ENCODE data around the gene RIPOR2.

RIPOR2 gene

DNA sequence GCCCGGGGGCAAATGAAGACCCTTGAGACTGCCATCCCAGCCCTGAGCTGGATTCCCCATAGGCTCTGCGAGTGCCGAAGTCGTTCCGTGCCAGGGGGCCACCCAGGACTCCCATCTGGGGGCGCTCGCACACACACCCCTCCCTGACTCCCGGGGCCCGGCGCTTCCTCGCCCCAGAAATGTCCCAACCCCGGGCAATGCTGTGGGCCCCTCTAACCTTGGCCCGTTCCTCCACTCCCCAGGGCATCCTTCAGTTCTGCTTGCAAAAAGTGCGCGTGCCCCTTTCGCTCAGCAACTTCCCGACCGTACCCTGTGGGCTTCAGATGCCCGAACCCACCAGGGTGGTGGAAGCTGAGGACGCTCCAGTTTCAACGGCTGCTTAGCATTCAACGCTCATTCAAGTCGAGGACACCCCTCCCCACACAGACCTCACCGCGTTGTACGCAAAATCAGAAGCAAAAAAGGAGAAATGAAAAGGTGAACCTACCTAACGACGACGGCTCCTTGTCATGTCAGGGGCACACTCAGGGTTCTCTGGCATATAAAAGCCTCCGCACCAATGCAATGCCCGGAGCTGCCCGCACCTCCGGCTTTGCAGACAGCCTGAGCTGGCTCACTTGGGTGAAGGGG is 25.3 kb downstream of the RIPOR2 start:
- Histone ChIP-seq H3K27ac (ENCODE audit: low read depth, low read length) (peak overlapping the region; percentile 56), H3K27me3 (ENCODE audit: control insufficient read depth in 1 of 2, insufficient read depth in 2 of 2, low read length in 2 of 2) (no peaks in the 10 kb centered on the region), H3K9ac (ENCODE audit: low read length) (no peak overlapping the region)

DNA sequence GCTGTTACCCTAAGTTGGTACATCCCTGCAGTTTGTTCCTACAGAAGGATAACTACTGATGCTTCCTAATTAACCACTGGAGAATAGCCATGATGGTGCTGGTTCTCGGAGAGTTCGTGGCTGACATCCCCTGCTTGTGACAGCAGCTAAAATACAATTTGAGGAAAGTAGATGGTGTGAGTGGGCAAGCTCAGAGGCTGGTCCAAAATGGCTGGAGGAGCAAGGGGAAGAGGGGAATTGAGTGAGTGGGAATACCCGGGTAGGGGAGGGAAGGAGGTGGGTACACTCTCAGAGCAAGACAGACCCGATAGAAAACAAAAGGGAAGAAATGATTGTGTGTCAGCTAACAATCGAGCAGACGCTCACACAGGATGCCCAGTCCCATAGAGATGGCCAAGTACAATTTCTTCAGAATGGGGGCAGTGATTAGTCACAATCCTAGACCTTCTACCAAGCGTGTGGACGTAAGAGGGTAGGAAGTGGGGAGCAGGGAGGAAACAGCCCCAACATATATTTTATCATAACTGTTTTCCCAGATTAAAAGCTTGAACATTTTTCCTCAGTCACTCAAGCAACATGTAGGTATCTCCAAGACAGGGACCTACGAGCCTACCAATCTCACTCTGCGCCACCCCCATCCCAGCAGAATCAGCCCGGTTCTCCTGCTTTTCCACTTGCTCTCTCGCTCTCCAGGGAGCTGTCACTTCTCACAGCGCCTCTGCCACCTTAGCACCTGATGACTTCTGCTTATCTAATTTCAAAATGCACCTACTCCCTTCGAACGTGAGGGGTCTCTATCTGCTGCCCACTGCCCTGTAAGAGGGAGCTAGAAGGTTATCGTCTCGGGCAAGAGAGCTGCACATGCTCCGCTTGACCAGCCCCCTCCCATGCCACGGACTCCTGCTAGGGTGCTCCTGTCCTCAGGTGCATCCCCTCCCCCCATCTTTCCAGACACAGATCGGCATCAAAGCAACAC is 26.2 kb downstream of the RIPOR2 start:
- H3K4me3 ChIP-seq (ENCODE audit: low read depth in 1 of 2, low read length in 2 of 2), result peak overlapping the region; percentile 65
- no peaks in the 10 kb centered on the region for H3K27me3 ChIP-seq (ENCODE audit: control insufficient read depth in 1 of 2, insufficient read depth in 2 of 2, low read length in 2 of 2)
- no peaks in the 10 kb centered on the region for H3K9me3 ChIP-seq (ENCODE audit: low read length)
- no peaks in the 10 kb centered on the region for H3K36me3 ChIP-seq (ENCODE audit: insufficient read depth, low read length)
- no peak overlapping the region for H3K27ac ChIP-seq (ENCODE audit: low read depth, low read length)
- no peak overlapping the region for H3K9ac ChIP-seq (ENCODE audit: low read length)
- H3K4me1 ChIP-seq (ENCODE audit: insufficient read depth, low read length), result peaks cover 29% of the 10 kb centered on the region

More for the DNA sequence above, 25.3 kb downstream of the RIPOR2 start:
- peaks cover 29% of the 10 kb centered on the region for H3K4me1 ChIP-seq (ENCODE audit: insufficient read depth, low read length)
- H3K9me3 ChIP-seq (ENCODE audit: low read length), result no peaks in the 10 kb centered on the region
- H3K36me3 ChIP-seq (ENCODE audit: insufficient read depth, low read length), result no peaks in the 10 kb centered on the region
- peak overlapping the region; percentile 65 for H3K4me3 ChIP-seq (ENCODE audit: low read depth in 1 of 2, low read length in 2 of 2)

DNA sequence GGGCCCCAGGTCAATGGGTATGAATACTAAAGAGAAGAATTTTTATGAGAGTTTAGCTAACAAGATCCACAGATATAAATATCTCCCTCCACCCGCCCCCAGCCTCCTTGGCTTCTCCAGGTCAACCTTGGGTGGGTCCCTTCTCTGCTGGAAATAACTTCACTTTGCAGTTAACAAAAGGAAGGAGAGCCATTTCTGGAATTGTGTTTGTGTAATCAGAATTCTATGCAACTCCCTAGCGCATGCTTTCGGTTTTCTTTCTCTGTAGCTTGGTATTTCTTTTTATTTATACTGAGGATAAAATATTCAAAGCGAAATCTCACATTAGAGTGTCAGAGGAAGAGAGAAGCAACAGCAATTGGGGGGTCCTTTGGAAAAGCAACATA is 27.1 kb downstream of the RIPOR2 start:
- Histone ChIP-seq H3K27ac (ENCODE audit: low read depth, low read length) (no peak overlapping the region), H3K4me1 (ENCODE audit: insufficient read depth, low read length) (peaks cover 29% of the 10 kb centered on the region), H3K36me3 (ENCODE audit: insufficient read depth, low read length) (no peaks in the 10 kb centered on the region), H3K27me3 (ENCODE audit: control insufficient read depth in 1 of 2, insufficient read depth in 2 of 2, low read length in 2 of 2) (no peaks in the 10 kb centered on the region), H3K9ac (ENCODE audit: low read length) (no peak overlapping the region), H3K4me3 (ENCODE audit: low read depth in 1 of 2, low read length in 2 of 2) (peak overlapping the region in 1 of 2 donors; percentile 32), H3K9me3 (ENCODE audit: low read length) (no peaks in the 10 kb centered on the region)

DNA sequence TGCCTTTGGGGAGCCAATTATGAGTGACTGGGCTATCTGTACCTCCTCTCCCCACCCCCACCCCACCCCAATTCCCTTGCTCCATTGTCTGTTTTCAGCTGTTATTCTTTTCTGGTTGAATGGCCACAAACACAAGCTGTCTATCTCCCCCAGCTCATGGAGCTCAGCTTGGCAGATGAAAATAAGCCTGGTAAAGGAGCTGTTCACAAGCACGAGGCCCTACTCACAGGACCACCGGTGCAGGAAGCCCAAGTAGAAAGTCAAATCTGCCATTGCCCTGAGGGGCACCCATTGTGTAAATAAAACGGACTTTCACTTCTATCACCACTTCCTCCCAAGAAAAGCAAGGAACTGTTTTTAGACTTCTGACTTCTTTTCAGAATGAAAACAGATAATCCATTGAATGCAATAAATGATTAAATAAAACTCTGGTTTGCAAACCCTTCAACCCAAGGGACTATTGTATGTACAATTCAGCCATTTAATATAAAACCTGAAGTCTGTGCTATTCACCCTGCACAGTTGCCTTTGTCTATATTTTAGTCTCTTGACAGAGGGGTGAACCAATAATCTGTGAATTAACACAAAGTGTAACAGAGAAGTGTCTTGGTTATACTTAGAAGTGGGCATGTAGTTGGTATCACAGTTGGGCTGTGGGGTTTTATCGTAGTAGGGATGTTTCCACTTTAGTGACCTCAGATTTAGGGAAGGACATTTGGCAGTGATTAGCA is 27.7 kb downstream of the RIPOR2 start:
- Histone ChIP-seq H3K36me3 (ENCODE audit: insufficient read depth, low read length) (no peaks in the 10 kb centered on the region), H3K9me3 (ENCODE audit: low read length) (no peaks in the 10 kb centered on the region), H3K27me3 (ENCODE audit: control insufficient read depth in 1 of 2, insufficient read depth in 2 of 2, low read length in 2 of 2) (no peaks in the 10 kb centered on the region), H3K27ac (ENCODE audit: low read depth, low read length) (no peak overlapping the region), H3K4me3 (ENCODE audit: low read depth in 1 of 2, low read length in 2 of 2) (no peak overlapping the region), H3K4me1 (ENCODE audit: insufficient read depth, low read length) (peaks cover 29% of the 10 kb centered on the region), H3K9ac (ENCODE audit: low read length) (no peak overlapping the region)

DNA sequence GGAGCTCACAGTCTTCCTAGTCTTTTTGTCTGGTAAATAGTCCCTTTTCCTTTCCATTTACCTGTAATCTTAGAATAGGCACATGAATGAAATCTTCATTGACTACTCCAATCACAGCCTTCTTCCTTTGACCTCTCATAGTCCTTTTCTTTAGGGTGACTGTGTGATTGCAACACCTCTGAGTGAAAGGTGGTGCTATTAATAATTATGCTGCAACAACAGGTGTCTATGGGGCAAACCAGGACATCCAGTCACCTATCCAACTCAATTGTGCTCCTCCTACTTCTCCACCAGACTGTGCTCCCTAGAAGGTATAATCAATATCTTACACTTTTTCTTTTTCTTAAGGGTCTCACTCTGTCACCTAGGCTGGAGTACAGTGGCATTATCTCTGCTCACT is 29.4 kb downstream of the RIPOR2 start:
- Histone ChIP-seq H3K4me1 (ENCODE audit: insufficient read depth, low read length) (peaks cover 19% of the 10 kb centered on the region), H3K27ac (ENCODE audit: low read depth, low read length) (no peak overlapping the region)

DNA sequence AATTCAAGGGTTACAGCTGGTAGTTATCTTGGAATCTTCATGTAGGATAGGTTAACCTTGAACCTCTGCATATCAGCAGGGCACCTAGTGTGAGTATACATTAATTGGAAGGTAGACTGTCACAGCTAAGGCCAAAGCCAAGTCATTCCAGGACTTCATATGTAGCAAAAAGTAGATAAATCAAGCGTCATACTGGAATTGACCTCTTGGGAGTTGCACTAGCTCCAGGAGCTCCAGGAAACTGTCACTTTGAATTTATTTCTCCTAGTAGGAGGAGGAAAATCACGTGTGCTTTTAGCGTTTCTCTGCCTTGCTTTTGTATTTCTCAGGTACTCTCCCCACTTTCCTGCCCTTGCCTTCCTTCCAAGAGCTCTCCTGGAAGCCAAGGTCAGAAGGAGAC is 30.3 kb downstream of the RIPOR2 start:
- Histone ChIP-seq H3K4me1 (ENCODE audit: insufficient read depth, low read length) (peaks cover 18% of the 10 kb centered on the region), H3K9ac (ENCODE audit: low read length) (no peak overlapping the region), H3K27me3 (ENCODE audit: control insufficient read depth in 1 of 2, insufficient read depth in 2 of 2, low read length in 2 of 2) (no peaks in the 10 kb centered on the region), H3K4me3 (ENCODE audit: low read depth in 1 of 2, low read length in 2 of 2) (no peak overlapping the region), H3K9me3 (ENCODE audit: low read length) (no peaks in the 10 kb centered on the region), H3K27ac (ENCODE audit: low read depth, low read length) (no peak overlapping the region), H3K36me3 (ENCODE audit: insufficient read depth, low read length) (no peaks in the 10 kb centered on the region)

More for the DNA sequence above, 29.4 kb downstream of the RIPOR2 start:
- no peaks in the 10 kb centered on the region for H3K27me3 ChIP-seq (ENCODE audit: control insufficient read depth in 1 of 2, insufficient read depth in 2 of 2, low read length in 2 of 2)
- H3K4me3 ChIP-seq (ENCODE audit: low read depth in 1 of 2, low read length in 2 of 2), result no peak overlapping the region
- H3K9ac ChIP-seq (ENCODE audit: low read length), result no peak overlapping the region
- H3K9me3 ChIP-seq (ENCODE audit: low read length), result no peaks in the 10 kb centered on the region
- no peaks in the 10 kb centered on the region for H3K36me3 ChIP-seq (ENCODE audit: insufficient read depth, low read length)

DNA sequence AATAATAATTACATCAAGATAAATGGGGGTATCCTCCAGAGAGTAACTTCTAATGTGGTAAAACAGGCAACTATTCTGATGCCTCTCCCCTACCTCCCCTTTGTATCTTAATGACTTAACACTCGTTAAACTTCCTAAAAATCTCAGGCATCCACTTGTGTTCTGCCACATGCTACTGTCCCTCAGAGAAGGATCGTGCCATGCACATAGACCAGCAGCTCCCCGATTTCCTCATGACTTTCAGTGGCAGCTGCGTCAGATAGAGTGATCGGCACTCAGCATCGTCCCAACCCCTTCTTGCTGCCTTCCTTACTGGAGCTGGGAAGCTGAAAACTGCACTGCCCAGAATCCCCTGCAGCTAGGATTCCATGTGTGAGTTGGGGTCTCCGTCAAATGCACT is 32.1 kb downstream of the RIPOR2 start:
- Histone ChIP-seq H3K9me3 (ENCODE audit: low read length) (no peaks in the 10 kb centered on the region), H3K36me3 (ENCODE audit: insufficient read depth, low read length) (no peaks in the 10 kb centered on the region), H3K9ac (ENCODE audit: low read length) (no peak overlapping the region), H3K27ac (ENCODE audit: low read depth, low read length) (no peak overlapping the region), H3K27me3 (ENCODE audit: control insufficient read depth in 1 of 2, insufficient read depth in 2 of 2, low read length in 2 of 2) (no peaks in the 10 kb centered on the region), H3K4me1 (ENCODE audit: insufficient read depth, low read length) (peaks cover 9% of the 10 kb centered on the region), H3K4me3 (ENCODE audit: low read depth in 1 of 2, low read length in 2 of 2) (no peak overlapping the region)

DNA sequence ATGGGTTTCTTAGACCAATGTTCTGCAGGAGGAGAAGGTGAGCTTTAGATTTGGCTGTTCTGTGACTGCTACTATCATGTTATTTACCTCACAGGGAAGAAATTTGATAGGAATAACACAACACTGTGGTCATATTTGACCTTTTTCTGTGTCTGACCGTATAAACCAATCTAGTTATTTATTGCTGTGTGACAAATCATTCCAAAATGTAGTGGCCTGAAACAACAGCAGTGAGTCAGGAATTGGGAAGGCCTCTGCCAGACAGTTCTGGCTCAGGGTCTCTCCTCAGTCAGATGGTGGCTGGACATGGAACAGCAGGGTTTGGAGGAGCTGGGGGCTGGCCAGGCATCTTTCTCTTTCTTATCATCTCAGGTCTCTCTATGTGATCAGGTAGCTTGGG is 33.0 kb downstream of the RIPOR2 start:
- Histone ChIP-seq H3K27ac (ENCODE audit: low read depth, low read length) (no peak overlapping the region), H3K4me1 (ENCODE audit: insufficient read depth, low read length) (no peaks in the 10 kb centered on the region)

DNA sequence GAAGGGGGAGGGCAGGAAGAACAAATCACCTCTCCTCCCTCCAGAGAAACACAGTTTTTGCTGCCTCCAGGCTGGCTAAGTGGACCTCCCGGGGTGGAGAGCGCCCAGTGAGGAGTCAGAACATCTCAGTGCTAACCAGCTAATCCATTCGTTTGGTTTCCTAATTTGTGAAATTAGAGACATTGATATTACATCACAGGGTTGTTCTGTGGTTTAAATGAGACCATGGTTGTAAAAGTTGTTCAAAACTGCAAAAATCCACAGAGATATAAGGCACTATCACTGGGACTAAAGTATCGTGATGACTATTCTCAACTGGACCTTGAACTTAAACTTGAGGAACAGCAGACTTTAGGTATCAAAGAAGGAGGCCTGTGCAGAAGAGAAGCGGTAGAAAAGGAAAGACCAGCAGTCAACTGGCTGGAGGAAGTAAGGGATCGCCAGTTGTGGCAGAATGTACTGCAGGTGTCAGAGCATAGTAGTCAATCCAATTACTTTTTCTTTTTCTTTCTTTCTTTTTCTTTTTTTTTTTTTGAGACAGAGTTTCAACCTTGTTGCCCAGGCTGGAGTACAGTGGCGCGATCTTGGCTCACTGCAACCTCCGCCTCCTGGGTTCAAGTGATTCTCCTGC is 33.9 kb downstream of the RIPOR2 start:
- H3K9me3 ChIP-seq (ENCODE audit: low read length), result no peaks in the 10 kb centered on the region
- no peaks in the 10 kb centered on the region for H3K36me3 ChIP-seq (ENCODE audit: insufficient read depth, low read length)
- no peak overlapping the region for H3K27ac ChIP-seq (ENCODE audit: low read depth, low read length)
- no peak overlapping the region for H3K9ac ChIP-seq (ENCODE audit: low read length)
- no peaks in the 10 kb centered on the region for H3K27me3 ChIP-seq (ENCODE audit: control insufficient read depth in 1 of 2, insufficient read depth in 2 of 2, low read length in 2 of 2)
- no peak overlapping the region for H3K4me3 ChIP-seq (ENCODE audit: low read depth in 1 of 2, low read length in 2 of 2)
- no peaks in the 10 kb centered on the region for H3K4me1 ChIP-seq (ENCODE audit: insufficient read depth, low read length)

More for the DNA sequence above, 33.0 kb downstream of the RIPOR2 start:
- H3K36me3 ChIP-seq (ENCODE audit: insufficient read depth, low read length), result no peaks in the 10 kb centered on the region
- no peak overlapping the region for H3K9ac ChIP-seq (ENCODE audit: low read length)
- H3K9me3 ChIP-seq (ENCODE audit: low read length), result no peaks in the 10 kb centered on the region
- no peak overlapping the region for H3K4me3 ChIP-seq (ENCODE audit: low read depth in 1 of 2, low read length in 2 of 2)
- H3K27me3 ChIP-seq (ENCODE audit: control insufficient read depth in 1 of 2, insufficient read depth in 2 of 2, low read length in 2 of 2), result no peaks in the 10 kb centered on the region

DNA sequence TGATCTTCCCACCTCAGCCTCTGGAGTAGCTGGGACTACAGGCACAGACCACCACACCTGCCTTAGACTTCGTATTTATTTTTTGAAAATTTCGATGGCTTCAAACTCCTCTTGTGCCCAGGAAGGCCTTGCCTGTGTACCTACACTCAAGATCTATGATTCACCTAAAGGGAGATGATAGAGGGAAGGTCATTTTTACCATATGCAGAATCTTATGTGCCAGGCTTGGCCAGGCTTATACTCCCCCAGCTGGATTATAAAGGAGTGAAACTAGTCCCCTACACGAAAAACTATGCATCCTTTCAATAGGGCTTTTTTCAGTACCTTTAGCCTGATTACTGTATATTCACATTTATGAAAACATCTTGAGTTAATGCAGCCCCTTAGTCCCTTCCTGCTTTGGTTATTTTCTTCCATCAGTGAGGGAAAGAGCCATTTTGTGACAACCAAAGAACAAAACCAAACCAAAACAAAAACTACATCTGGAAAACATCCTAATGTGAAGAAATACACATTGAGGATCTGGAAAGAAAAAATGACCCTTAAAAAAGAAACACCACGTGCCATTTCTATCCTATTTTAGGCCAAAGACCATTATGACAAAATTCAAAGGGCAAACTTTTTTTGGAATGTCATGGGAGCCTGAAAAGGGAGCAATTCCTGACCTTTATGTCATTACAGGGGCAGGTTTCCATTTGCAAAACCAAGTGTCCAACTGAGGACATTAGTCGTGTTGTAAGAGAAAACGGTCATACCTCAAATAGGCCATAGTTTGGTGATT is 34.7 kb downstream of the RIPOR2 start:
- Histone ChIP-seq H3K9ac (ENCODE audit: low read length) (no peak overlapping the region), H3K9me3 (ENCODE audit: low read length) (no peaks in the 10 kb centered on the region), H3K4me1 (ENCODE audit: insufficient read depth, low read length) (no peaks in the 10 kb centered on the region), H3K4me3 (ENCODE audit: low read depth in 1 of 2, low read length in 2 of 2) (no peak overlapping the region), H3K27me3 (ENCODE audit: control insufficient read depth in 1 of 2, insufficient read depth in 2 of 2, low read length in 2 of 2) (no peaks in the 10 kb centered on the region), H3K27ac (ENCODE audit: low read depth, low read length) (no peak overlapping the region), H3K36me3 (ENCODE audit: insufficient read depth, low read length) (no peaks in the 10 kb centered on the region)
